ENCODE results near the gene RPL13A.
"Not testable (repeated sequence)": the region's sequence is repeated elsewhere in the genome, so short reads cannot be mapped to it uniquely, and the experiment has no call there.

Gene RPL13A

DNA sequence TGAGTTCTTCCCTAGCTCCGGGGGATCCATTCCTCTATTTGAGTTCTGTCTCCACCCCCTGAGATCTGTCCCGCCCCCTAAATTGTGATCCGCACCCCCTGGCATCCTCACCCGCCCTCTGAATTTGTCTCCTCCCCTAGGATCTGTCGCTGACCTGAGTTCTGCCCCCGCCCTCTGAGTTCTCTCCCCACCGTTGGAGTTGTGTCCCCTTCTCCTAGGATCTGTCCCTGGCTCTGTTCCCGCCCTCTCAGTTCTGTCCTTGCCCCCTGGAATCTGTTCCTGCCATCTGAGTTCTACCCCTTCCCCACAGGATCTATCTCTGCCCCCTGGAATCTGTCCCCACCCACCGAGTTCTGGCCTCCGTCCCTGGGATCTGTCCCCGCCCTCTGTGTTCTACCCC is 45.1 kb upstream of the RPL13A start:
- Histone ChIP-seq H3K9ac (ENCODE audit: insufficient read length, low read depth) (no peak overlapping the region), H3K9me3 (ENCODE audit: insufficient read depth, low read length) (no peaks in the 10 kb centered on the region), H3K4me1 (ENCODE audit: insufficient read depth, insufficient read length) (peaks cover 4% of the 10 kb centered on the region), H3K4me3 (ENCODE audit: insufficient read length, low read depth) (no peak overlapping the region), H3K36me3 (ENCODE audit: insufficient read depth, insufficient read length, low read length) (peaks cover 15% of the 10 kb centered on the region), H3K27me3 (ENCODE audit: insufficient read depth, insufficient read length) (peaks cover 46% of the 10 kb centered on the region)
- no peak for TF ChIP-seq YY1 (IDR thresholded peaks at IDR 0.05; ENCODE audit: insufficient read depth, insufficient read length)
- no peak for TF ChIP-seq ZNF274 (IDR thresholded peaks at IDR 0.05; ENCODE audit: low read depth, low read length)
- no peak for TF ChIP-seq SUZ12 (IDR thresholded peaks at IDR 0.05; ENCODE audit: extremely low read depth, insufficient read depth, insufficient read length)
- DNase-seq (ENCODE audit: low read depth, low spot score) = no peak

DNA sequence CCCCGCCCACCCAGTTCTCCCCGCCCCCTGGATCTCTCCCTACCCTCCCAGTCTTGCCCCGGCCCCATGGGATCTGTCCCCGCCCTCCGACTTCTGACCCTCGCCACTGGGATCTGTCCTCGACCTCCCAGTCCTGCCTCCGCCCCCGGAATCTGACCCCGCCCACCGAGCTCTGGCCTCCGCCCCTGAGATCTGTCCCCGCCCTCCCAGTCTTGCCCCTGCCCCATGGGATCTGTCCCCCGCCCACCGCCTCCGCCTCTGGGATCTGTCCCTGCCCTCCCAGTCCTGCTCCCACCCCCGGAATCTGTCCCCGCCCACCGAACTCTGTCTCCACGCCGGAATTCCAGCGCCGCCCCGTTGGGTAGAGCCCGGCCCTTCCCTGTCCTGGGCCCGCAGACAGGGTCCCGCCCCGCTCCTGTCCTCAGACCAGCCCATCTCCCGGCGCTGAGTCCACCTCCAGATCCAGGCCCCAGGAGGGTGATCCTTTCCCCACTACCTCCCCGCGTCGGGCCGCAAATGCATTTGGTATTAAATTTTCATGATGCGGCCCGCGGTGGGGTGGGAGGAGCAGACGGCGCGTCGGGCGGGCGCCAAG is 44.5 kb upstream of the RPL13A start:
- Histone ChIP-seq H3K9ac (ENCODE audit: insufficient read length, low read depth) (peak overlapping the region; percentile 51), H3K4me3 (ENCODE audit: insufficient read length, low read depth) (peak overlapping the region; percentile 63), H3K9me3 (ENCODE audit: insufficient read depth, low read length) (no peaks in the 10 kb centered on the region), H3K4me1 (ENCODE audit: insufficient read depth, insufficient read length) (peaks cover 4% of the 10 kb centered on the region), H3K36me3 (ENCODE audit: insufficient read depth, insufficient read length, low read length) (peaks cover 20% of the 10 kb centered on the region), H3K27me3 (ENCODE audit: insufficient read depth, insufficient read length) (peaks cover 41% of the 10 kb centered on the region)
- TF ChIP-seq ZNF274 (IDR thresholded peaks at IDR 0.05; ENCODE audit: low read depth, low read length) = no peak
- TF ChIP-seq YY1 (IDR thresholded peaks at IDR 0.05; ENCODE audit: insufficient read depth, insufficient read length) = no peak
- no peak for TF ChIP-seq SUZ12 (IDR thresholded peaks at IDR 0.05; ENCODE audit: extremely low read depth, insufficient read depth, insufficient read length)
- peak; percentile 90 for DNase-seq (ENCODE audit: low read depth, low spot score)

DNA sequence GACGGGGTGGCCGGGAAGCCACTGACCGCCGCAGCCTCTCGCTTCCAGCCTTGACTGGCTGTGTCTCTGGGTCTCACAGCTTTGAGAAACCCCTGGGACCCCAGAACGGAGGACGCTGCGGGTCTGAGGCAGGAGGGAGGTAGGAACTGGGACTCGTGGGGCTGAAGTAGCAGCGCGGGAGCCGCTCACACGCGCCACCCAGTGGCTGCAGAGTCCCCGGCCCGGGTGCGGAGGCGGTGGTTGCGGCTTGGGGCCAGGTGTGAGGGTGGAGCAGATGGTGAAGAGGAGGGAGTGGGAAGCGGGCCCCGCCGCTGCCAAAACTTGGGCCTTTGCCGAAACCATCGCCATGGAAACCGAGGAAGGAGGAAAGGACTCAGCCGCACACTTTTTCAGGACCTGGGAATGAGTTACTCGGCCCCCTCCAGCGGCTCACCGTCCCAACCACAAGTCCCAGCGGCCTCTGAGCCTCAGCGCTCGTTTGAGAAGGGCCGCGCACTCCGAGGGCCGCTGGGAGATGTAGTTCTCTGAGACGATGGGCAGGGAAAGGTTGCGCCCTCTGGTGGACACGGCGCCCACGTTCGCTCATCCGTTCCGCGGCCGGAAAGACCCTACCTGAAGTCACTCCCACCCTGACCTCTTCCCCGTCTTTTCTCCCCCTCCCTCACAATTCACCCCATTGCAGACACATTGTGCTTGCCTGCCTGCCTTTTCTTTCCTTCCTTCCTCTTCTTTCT is 43.9 kb upstream of the RPL13A start:
- peaks cover 8% of the 10 kb centered on the region for H3K4me1 ChIP-seq (ENCODE audit: insufficient read depth, insufficient read length)
- TF ChIP-seq YY1 (IDR thresholded peaks at IDR 0.05; ENCODE audit: insufficient read depth, insufficient read length) (no peak), ZNF274 (IDR thresholded peaks at IDR 0.05; ENCODE audit: low read depth, low read length) (no peak), SUZ12 (IDR thresholded peaks at IDR 0.05; ENCODE audit: extremely low read depth, insufficient read depth, insufficient read length) (no peak)
- DNase-seq (ENCODE audit: low read depth, low spot score) = peak; percentile 85

DNA sequence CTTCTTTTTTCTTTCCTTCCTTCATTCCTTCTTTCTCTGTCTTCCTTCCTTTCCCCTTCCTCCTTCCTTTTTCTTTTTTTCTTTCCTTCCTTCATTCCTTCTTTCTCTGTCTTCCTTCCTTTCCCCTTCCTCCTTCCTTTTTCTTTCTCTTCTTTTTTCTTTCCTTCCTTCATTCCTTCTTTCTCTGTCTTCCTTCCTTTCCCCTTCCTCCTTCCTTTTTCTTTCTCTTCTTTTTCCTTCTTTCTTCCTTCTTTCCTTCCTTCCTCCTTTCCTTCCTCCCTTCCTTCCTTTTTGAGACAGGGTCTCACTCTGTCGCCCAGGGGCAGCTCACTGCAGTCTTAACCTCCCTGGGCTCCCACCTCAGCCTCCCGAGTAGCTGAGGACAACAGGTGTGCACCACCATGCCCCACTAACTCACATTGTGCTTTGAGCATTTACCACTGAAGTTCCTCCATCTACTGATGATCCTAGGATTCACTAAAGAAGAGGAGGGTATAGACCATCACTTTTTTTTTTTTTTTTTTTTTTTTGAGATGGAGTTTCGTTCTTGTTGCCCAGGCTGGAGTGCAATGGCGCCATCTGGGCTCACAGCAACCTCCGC is 43.2 kb upstream of the RPL13A start:
- H3K4me1 ChIP-seq (ENCODE audit: insufficient read depth, insufficient read length); H3K9me3 ChIP-seq (ENCODE audit: insufficient read depth, low read length); H3K9ac ChIP-seq (ENCODE audit: insufficient read length, low read depth); H3K4me3 ChIP-seq (ENCODE audit: insufficient read length, low read depth); DNase-seq (ENCODE audit: low read depth, low spot score): not testable (repeated sequence)
- peaks cover 28% of the 10 kb centered on the region for H3K27me3 ChIP-seq (ENCODE audit: insufficient read depth, insufficient read length)
- H3K36me3 ChIP-seq (ENCODE audit: insufficient read depth, insufficient read length, low read length) = peaks cover 33% of the 10 kb centered on the region

More for the DNA sequence above, 43.9 kb upstream of the RPL13A start:
- Histone ChIP-seq H3K27me3 (ENCODE audit: insufficient read depth, insufficient read length) (peaks cover 34% of the 10 kb centered on the region), H3K9me3 (ENCODE audit: insufficient read depth, low read length) (no peaks in the 10 kb centered on the region), H3K9ac (ENCODE audit: insufficient read length, low read depth) (peak overlapping the region; percentile 51), H3K4me3 (ENCODE audit: insufficient read length, low read depth) (peak overlapping the region; percentile 63), H3K36me3 (ENCODE audit: insufficient read depth, insufficient read length, low read length) (peaks cover 26% of the 10 kb centered on the region)

DNA sequence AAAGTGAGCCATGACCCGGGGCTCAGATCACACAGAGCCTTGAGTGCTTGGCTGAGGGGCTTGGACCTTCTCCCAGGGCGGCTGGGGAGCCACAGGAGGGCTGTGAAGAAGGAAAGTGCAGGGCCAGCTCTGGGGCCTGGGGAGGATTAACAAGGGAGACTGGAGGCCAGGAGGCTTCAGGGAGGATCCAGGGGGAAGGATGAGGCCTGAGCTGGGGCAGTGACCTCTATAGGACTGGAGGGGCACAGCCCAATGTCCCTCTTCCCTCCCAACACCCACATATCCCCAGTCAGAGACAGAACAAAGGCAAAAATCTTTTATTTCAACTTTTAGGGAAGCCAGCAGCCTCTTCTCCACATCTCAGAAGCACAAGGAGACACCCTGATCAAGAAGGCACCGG is 41.4 kb upstream of the RPL13A start:
- Histone ChIP-seq H3K36me3 (ENCODE audit: insufficient read depth, insufficient read length, low read length) (peaks cover 46% of the 10 kb centered on the region), H3K27me3 (ENCODE audit: insufficient read depth, insufficient read length) (peaks cover 10% of the 10 kb centered on the region), H3K9me3 (ENCODE audit: insufficient read depth, low read length) (no peaks in the 10 kb centered on the region), H3K4me3 (ENCODE audit: insufficient read length, low read depth) (no peak overlapping the region), H3K9ac (ENCODE audit: insufficient read length, low read depth) (no peak overlapping the region), H3K4me1 (ENCODE audit: insufficient read depth, insufficient read length) (peaks cover 6% of the 10 kb centered on the region)
- no peak for DNase-seq (ENCODE audit: low read depth, low spot score)
- TF ChIP-seq YY1 (IDR thresholded peaks at IDR 0.05; ENCODE audit: insufficient read depth, insufficient read length) (no peak), SUZ12 (IDR thresholded peaks at IDR 0.05; ENCODE audit: extremely low read depth, insufficient read depth, insufficient read length) (no peak), ZNF274 (IDR thresholded peaks at IDR 0.05; ENCODE audit: low read depth, low read length) (no peak)

DNA sequence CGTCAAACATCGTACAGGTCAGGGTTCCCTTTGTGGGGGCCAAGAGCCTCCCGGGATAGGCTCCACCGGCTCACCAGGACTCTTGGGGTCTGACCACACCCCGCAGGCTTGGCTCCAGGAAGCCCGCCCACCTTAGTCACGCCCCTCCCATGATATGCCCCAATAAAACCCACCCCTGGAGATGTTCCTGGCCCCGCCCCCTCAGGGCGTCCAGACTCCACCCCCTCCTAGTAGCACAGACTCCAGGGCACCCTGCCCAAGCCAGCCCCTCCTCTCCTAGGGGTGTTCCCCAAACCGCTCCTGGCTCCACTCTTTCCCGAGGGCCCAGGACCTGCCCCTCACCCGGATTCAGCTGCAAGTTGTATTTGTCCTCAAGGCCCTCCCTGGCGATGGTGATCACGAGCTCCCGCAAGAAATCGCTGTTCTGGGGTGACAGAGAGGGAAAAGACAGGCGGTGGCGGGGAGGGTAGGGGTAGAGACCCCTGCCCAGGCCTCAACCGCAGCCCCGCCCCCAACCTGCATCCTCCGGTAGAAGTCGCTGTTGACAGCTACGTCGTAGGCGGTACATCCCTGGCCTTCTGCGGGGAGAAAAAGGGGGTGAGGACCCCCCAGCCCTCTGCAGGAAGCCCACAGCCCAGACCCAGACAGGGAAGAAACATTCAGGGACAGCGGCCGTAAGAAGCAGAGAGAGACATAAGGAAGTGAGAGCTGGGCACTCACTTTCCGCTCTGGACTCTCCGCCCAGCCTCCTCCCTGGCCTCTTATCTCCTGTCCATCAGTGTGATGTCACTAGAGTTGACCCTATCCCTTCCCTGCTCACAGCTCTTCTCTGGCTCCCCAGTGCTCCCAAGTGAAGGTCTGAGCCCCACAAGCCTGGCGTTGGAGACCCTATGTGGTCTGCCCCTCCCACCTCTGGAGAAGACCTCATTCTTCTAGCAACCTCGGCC is 39.6 kb upstream of the RPL13A start:
- Histone ChIP-seq H3K9ac (ENCODE audit: insufficient read length, low read depth) (no peak overlapping the region), H3K9me3 (ENCODE audit: insufficient read depth, low read length) (no peaks in the 10 kb centered on the region), H3K4me3 (ENCODE audit: insufficient read length, low read depth) (no peak overlapping the region), H3K27me3 (ENCODE audit: insufficient read depth, insufficient read length) (no peaks in the 10 kb centered on the region), H3K36me3 (ENCODE audit: insufficient read depth, insufficient read length, low read length) (peaks cover 46% of the 10 kb centered on the region), H3K4me1 (ENCODE audit: insufficient read depth, insufficient read length) (peaks cover 6% of the 10 kb centered on the region)
- TF ChIP-seq ZNF274 (IDR thresholded peaks at IDR 0.05; ENCODE audit: low read depth, low read length) (no peak), YY1 (IDR thresholded peaks at IDR 0.05; ENCODE audit: insufficient read depth, insufficient read length) (no peak), SUZ12 (IDR thresholded peaks at IDR 0.05; ENCODE audit: extremely low read depth, insufficient read depth, insufficient read length) (no peak)
- DNase-seq (ENCODE audit: low read depth, low spot score) = no peak

Measured in NT2/D1 (cell line).